ENCODE results near the gene DIAPH1.

The DIAPH1 gene

DNA sequence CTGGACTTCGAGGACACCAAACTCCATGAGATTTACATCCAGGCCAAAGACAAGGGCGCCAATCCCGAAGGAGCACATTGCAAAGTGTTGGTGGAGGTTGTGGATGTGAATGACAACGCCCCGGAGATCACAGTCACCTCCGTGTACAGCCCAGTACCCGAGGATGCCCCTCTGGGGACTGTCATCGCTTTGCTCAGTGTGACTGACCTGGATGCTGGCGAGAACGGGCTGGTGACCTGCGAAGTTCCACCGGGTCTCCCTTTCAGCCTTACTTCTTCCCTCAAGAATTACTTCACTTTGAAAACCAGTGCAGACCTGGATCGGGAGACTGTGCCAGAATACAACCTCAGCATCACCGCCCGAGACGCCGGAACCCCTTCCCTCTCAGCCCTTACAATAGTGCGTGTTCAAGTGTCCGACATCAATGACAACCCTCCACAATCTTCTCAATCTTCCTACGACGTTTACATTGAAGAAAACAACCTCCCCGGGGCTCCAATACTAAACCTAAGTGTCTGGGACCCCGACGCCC is 141.7 kb downstream of the DIAPH1 start:
- no peak for DNase-seq

DNA sequence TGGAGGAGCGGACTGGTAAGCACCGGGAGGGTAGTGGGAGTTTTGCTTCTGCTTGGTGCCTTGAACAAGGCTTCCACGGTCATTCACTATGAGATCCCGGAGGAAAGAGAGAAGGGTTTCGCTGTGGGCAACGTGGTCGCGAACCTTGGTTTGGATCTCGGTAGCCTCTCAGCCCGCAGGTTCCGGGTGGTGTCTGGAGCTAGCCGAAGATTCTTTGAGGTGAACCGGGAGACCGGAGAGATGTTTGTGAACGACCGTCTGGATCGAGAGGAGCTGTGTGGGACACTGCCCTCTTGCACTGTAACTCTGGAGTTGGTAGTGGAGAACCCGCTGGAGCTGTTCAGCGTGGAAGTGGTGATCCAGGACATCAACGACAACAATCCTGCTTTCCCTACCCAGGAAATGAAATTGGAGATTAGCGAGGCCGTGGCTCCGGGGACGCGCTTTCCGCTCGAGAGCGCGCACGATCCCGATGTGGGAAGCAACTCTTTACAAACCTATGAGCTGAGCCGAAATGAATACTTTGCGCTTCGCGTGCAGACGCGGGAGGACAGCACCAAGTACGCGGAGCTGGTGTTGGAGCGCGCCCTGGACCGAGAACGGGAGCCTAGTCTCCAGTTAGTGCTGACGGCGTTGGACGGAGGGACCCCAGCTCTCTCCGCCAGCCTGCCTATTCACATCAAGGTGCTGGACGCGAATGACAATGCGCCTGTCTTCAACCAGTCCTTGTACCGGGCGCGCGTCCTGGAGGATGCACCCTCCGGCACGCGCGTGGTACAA is 142.5 kb downstream of the DIAPH1 start:
- DNase-seq: no peak

DNA sequence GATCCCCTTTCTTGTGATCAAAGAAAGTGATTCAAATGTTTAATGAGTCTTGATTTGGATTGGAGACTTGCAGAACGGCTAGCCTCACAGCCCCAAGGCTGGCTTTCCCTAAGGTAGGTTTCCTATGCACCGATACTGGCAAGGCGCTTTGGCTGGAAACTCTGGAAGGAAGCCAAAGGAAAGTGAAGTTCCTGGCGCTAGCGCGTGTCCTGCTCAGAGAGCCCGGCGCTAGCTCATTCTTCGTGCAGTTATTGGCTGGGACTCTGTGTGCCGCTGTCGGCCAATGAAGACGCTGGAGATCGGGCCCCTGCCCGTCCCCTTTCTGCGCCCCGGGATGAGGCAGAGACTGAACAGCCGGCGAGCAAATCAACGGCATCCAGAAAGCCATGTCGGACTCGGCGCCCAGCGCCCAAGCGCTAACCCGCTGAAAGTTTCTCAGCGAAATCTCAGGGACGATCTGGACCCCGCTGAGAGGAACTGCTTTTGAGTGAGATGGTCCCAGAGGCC is 143.1 kb downstream of the DIAPH1 start, which contains the start of gene PCDHGC3:
Gene PCDHGC3 (plus strand): TSS at position 342 of the 507 bp plus-strand sequence. CDS start 151 bp downstream, at position 493.
- DNase-seq: no peak

DNA sequence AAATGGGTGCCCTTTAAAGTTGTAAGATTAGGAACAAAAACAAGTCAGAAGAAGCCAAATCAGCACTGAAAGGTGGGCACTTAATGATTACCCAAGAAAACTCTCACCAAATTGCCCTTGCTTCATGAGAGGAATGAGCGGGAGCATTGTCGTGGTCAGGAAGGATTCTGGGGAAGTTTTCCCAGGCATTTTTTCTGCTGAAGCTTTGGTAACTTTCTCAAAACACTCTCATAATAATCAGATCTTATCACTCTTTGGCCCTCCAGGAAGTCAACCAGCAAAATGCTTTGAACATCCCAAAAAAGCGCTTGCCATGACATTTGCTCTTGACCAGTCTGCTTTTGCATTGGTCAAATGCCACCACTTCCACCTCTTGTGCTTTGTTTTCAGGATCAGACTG is 153.4 kb downstream of the DIAPH1 start:
- no peak for DNase-seq
